HG03108 (cell line): ENCODE results near the gene TLNRD1.

ENCODE experiments used
- ATAC-seq: cut with Tn5 transposase; IDR thresholded peaks from one replicate; pipeline ENCODE4 v1.9.1; 2021; ENCODE audit warnings: moderate library complexity; ENCODE audit not compliant: unreplicated experiment

The TLNRD1 gene

DNA sequence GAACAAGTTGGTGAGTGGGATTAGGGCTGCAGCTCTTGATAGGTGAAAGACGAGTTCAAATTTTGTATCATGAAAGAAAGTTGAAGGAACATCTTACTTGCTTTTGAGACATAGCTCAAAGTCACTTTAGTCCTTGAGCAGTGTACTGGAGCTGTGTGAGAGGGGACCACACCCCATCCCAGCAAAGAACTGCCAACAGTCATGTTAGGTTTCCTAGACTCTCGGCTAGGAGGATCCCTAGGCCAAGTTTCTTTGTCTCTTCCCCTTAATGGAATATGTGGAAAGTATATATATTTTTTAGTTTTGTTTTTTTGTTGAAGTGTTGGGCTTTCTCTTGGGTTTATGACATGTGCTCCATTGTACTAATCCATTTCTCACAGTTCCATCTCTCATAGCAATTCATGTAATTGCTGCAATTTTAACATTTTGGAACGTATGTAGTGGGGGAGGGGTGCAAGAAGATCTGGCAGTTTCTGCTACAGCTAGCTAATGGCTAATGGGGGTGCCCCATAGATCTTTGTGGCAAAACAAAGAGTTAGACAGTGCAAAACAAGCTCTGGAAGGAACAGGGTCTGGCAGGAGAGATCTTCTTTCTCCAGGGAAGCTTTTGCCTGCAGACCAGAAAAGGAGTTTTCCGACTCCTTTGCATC lies 25.1 kb downstream of the TLNRD1 start:
- no peak for ATAC-seq

DNA sequence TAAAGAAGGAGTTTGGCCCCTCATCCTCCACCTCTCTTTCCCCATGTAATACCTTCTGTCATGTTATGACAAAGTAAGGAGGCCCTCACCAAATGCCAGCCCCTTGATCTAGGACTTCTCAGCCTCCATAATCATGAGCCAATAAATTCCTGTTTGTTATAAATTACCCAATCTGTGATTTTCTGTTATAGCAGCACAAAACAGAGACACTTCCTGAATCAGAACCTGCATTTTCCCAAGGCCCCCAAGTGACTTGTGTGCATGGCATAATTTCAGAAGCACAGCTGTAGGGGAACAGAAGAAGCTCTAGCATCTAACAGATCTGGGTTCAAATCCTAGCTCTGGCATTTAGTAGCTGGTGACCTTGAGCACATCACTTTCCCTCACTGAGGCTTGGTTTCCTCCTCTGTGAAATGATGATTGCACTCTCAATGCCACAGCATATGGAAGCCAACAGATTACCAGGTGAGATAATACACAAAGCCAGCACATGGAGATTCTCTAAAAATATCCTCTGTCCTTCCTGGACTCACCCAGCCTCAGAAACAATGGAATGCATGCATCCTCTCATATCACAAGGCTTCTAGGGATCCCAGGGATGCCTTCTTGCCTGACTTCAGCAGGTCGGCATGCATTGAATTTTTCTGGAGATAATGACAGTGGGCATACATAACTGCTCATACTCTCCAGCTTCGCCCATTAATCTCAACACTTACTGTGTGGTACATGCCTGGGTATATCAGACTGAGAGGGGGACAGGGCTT lies 26.3 kb downstream of the TLNRD1 start:
- no peak for ATAC-seq

DNA sequence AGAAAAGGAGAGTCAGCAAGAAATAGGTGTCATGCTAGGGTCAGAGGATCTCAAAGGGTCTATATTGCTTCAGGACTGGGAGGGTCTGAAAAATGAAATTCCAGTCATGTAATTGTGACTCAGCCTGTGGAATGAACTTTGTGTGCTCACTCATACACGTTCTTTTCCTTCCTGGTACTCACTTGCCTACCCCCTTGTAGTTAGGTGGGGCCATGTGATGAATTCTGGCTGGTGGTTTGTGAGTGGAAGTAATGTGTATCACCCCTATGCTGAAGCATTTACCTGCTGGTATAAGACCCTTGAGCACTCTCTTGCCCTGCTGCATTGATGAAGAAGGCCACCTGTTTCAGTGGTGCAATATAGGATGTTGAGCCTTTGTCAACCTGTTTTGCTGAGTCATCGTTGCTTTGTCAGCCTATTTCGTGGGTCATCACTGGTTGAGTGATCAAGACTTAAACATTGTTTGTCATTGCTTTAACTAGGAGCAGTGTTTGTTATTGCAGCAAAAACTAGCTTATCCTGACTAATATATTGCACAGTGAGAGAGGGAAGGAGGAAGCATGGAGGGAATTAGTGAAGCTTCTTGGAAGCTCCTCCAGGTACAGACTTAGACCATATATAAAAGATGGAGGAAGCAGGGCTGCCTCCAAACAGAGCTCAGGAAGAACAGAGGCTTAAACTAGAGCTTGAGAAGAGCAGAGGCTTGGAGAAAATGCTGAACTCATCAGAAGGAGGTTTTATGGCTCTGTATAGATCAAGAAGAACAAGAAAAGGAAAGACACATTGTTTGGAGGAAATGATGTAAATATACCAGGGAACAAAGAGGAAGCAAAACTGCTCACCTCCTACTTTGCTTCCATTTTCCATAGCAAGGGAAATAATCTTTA lies 28.9 kb downstream of the TLNRD1 start:
- ATAC-seq: no peak

DNA sequence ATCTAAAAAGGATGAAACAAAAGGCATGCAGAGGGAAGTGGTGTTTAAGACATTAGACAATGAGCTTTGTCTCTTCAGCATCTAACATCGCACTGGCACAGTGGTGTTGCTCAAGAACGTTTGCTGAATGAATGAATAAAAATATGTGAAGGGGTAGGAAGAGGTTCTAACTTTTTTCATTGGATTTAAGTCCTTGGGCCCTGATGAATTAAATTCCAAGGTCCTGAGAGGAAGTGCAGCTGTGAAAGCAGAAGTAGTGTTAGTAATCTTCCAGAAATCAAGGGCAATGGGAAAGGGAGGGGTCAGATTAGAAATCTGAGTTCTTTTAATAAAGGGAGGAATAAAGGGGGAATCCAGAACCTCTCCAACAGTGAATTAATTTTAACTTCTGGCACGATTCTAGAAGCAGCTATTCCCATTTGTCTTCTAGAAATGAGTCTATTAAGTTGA lies 29.6 kb downstream of the TLNRD1 start:
- no peak for ATAC-seq

DNA sequence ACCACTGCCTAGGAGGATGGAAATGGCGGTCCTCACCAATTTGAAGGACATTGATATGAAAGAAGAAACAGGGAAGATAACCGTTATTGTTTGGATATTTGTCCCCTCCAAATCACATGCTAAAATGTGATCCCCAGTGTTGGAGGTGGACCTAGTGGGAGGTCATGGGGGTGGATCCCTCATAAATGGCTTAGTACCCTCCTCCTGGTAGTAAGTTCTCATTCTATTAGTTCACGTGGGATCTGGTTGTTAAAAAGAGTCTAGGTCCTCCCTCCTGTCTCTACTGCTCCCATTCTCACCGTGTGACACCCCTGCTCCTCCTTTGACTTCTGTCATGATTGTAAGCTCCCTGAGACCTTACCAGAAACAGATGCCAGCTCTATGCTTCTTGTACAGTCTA lies 30.5 kb downstream of the TLNRD1 start:
- no peak for ATAC-seq

DNA sequence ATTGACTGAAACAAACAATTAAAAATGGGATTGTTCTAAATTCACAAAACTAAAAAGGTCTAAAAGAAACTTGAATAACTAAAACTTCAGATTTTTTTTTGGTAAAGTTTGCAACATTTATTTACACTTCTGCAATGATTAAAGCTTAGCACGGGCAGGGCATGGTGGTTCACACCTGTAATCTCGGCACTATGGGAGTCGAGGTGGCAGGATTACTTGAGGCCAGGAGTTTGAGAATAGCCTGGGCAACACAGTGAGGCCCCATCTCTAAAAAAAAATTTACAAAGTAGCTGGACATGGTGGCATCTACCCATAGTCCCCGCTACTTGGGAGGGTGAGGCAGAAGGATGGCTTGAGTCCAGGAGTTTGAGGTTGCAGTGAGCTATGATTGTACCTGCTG lies 31.6 kb downstream of the TLNRD1 start:
- ATAC-seq: no peak

DNA sequence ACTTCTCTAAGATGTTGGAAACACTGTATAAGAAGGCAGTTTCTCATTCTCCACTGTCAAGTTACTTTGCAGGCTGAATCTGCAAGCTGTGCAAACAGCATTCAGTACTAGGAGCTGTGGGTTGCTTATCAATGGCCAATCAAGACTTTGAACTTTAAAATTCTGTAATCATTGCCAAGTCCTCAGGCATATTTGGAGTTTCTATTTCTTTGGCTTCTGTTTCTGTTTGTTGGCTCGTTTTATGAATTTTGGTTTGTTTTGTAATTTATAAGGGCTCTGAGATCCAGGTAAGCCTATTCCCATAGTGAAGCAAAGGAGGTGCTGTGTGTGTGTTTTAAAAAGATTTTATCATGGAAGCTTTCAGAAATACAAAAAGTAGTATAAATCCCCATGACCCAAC lies 32.1 kb downstream of the TLNRD1 start:
- no peak for ATAC-seq

DNA sequence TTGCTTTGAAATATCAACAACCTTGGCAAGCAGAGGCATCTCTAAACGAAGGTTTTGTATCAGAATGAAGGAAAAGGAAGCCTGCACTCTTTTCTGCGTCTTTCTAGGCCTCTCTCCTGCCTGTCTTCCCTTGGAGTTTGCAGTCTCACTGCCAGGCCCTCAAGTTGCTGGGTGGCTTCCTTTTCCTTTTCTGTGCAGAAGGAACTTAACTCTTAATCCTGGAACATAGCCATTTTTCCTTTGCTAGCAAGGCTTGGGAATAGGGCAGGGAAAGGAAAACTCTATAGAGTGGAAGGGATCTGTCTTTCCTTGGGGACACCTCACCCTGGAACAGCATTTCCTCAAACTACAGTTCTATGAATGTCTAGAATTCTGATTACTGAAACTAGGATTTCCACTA lies 32.8 kb downstream of the TLNRD1 start:
- no peak for ATAC-seq

DNA sequence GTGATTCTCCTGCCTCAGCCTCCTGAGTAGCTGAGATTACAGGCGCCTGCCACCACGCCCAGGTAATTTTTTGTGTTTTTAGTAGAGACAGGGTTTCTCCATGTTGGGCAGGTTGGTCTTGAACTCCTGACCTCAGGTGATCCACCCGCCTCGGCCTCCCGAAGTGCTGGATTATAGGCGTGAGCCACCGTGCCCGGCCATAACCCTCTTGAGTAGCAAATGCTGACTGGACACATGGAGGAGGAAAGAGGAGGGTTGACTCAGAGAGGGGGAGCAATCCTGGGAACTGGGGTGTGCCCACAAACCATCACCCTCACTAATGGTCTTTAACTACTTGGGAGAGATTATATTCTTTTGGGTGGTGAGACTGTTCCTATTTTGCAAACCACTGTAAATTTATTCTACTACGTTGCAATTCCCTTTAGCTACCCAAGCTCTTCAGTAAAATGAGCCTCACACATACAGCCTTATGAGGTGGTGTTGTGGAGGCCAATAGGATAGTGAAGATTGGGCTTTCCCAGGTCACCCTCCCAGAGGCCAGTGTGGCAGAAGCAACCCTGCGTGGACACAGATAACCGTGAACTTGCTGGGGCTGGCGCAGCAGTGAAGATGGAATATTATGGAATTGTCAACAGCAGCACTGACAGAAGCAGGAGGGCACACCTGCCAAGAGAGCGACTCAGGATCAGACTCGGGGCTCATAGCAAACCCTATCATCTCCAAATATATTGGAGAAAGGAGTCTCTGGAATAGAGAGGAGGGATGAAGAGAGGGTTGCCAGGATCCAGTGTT lies 37.4 kb downstream of the TLNRD1 start:
- ATAC-seq: no peak

DNA sequence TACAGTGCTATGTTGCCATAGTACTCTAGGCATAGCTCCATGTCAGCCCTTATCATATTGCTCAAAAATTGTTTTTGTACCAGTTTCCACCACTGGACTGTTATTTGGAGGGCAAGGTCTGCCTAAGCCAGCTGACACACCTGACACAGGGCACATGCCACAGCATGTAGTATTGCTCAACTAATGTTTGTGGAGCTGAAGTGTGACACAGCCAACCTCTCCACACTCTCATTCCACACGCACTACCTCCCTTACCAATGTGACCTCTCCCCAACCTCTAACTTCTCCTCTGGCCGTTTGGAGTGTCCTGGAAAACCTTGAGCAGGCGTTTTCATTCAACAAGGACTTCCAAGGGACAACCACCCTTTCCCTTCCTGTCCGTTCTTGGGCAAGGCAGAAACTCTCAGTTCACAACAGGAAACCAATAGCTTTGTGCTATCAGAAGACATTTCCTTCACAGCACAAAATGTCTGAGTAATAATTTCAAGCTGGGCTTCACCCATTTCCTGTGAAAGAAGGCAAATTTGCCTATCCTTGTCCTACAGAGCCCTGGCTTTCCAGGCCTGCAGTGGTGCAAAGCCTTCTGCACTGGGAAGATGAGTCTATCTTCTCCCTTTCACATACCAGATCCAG lies 38.4 kb downstream of the TLNRD1 start:
- no peak for ATAC-seq

DNA sequence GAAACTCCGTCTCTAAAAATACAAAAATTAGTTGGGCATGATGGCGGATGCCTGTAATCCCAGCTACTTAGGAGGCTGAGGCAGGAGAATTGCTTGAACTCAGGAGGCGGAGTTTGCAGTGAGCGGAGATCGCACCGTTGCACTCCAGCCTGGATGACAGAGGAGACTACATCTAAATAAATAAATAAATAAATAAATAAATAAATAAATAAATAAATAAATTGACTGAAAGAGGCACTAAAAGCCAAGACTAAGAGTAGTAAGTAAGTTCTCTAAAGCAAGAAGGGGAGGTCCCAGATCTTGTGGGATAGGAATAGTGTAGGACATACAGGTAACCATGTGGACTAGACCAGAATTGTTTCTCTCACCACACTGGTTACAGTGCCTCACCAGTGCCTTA lies 40.0 kb downstream of the TLNRD1 start:
- ATAC-seq: no peak

DNA sequence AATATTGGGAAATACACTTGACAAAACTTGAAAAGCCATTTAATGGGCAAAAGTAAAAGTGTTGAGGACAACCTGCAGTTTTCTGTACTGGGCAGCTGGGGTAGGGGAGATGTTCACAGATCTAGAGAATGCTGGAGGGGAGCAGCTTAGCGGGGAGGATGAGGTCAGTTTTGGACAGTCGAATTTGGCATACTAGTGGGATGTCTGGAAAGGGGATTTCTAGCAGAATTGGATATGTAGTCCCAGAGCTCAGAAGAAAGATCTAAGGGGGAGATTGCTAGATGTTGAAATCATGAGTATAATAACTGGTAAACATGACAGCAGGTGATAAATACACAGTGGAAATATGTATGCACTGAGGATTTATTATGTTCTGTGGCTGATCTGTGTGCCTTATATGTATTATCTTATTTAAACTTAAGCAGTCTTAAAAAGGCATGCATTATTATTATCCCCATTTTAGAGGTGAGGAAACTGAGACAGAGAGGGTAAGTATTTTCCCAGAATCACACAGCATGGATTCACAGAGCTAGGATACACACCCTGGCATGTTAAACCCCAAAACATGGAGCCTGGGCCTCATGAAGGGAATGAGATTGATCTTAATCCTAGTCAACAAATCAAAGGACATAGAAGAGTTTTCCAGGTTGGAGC lies 42.7 kb downstream of the TLNRD1 start:
- ATAC-seq: no peak

DNA sequence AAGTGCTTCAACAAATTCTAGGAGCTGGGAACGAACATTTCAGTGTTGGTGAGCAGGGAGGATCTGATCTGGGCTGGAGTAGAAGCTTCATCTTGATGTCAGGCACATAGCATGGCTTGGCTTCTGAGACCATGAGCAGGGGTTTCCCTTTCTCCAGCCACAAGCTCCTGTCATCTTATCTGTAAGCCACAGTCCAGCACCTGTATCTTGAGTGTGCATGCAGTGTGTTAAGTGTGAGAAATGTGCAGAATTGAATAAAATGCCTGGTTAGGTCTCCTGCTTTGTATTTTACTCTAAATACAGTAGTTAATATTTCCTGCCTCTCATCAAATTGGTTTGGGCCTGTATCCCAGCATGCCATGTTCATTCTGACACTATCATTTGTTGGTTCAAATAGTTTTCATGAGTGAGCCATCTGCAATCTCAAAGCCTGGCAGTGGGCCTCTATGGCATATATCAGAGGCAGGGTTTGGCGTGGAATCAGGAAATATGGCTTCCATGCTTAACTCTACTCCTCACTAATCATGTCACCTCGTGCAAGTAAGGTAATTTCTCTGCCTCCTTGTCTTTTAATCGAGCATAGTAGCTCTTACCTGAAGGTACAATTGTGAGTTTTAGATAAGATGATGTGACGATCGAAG lies 43.3 kb downstream of the TLNRD1 start:
- ATAC-seq: no peak

DNA sequence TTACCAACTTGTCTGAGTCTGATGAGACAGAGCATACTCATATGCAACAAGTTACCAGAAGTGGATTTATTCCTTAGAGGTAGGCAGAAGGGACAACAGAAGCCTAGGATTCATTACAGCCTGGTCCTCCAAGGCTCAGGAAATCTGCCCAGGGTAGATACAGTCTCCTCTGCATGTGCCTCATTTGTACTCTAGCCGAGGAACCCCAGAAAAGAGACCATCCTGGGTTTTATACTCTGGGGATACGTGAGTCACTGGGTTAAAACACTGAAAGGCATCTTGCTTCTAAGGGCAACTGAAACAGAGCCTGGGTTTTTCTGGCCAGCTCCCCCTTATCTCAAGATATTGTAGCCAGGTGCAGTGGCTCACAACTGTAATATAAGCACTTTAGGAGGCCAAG lies 45.6 kb downstream of the TLNRD1 start:
- ATAC-seq: no peak

DNA sequence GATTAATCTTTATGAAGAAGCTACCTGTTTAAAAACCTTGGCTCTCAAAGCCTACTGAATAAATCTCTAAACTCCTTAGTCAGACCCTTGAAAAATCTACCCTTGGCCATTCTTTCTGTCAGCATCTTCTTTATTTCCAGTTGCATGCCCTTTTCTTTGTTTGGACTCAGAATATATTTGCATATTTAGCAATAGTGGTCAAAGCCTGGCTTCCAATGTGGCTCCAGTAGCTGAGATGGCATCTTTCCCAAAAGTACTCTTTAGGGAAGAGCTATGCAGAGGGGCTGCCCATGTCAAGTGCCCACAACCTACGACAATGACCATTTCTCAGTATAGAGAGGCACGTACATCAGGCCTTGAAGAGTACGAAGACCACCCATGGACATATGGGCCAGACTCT lies 47.2 kb downstream of the TLNRD1 start:
- ATAC-seq: no peak

DNA sequence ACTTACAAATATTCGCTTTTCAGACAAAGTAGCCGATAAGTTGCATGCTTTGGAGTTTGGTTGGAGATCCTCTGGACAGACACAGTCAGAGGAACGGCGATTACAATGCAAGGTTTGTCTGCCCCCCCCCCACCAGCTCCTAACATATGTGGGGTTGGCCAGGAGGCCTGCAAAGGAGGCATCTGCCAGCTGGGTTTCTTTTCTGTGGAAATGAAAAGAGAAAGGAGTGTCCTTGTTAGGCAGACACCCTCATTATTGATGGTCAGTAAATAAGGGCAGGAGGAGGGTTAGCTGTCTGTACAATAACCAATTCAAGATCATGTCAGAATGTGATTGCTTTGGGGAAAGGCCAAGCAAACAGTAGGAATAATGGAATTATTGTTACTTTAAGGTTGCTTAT lies 49.1 kb downstream of the TLNRD1 start:
- no peak for ATAC-seq

DNA sequence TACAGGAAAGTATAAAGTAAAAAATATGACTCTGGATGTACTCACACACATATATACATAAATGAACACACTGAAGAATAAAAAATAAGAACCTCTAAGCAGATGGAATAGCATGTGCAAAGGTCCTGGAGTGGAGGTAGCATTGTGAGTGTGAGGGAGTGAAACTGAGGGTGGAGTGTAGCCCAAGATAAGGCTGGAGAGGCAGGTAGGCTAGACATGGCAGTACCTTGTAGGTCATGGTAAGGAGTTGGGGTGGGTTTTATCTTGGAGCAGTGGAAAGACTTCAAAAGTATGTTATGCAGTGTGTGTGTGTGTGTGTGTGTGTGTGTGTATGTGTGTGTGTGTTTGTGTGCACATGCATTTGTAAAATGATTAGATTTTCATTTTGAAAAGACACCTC lies 49.5 kb downstream of the TLNRD1 start:
- no peak for ATAC-seq

DNA sequence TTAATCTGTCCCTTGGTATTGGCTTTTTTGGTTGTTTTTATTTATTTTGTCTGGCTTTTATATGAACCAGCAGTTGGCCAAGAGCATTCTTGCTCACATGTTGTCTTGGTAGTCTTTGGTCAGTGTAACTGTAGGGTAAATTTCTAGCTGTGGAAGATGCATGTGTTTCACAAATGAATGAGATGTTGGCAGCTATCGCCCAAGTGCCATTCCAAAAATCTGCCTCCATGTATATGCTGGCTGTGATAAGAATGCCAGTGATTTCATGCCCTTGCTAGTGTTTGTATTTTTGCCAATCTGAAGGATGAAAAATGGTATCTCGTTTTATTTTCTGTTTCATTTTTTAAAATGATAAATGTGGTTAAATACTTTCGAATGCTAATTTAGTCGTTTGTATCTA lies 50.1 kb downstream of the TLNRD1 start:
- no peak for ATAC-seq

DNA sequence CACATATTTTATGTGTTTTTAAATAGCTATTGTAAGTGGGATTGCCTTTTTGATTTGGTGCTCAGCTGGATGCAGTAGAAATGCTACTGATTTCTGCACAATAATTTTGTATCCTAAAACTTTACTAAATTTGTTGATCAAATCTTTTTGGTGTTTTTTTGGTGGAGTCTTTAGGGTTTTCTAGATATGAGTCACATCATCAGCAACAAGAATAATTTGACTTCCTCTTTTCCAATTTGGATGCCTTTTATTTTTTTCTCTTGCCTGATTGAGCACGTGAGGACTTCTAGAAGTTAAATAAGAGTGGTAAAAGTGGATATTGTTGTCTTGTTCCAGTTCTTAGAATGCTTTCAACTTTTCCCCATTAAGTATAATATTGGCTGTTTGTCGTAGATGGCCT lies 51.3 kb downstream of the TLNRD1 start:
- ATAC-seq: no peak

DNA sequence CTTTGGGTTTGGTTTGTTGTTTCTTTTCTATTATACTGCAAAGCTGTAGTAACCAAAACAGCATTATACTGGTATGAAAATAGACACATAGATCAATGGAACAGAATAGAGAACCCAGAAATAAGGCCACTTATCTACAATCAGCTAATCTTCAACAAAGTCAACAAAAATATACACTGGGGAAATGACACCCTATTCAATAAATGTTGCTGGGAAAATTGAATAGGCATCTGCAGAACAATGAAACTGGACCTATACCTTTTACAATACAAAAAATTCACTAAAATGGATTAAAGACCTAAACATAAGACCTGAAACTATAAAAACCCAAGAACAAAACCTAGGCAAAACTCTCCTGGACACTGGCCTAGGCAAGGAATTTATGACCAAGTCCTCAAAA lies 52.9 kb downstream of the TLNRD1 start:
- no peak for ATAC-seq
